H1 (cell line): ENCODE data around the gene PERCC1. TPM values are rescaled to one million over a fixed set of nuclear protein-coding genes. Genes with fewer than 3 reads are reported as not detected.

Source experiments
- CTCF ChIA-PET: fragments of 300-600 bp; sonication (Branson Sonifier 250); formaldehyde crosslinking; loops from one replicate; lab custom pipeline; 2021; ENCODE audit not compliant: partially characterized antibody; lab: Charles Lee
- POLR2A ChIA-PET: fragments of 300-600 bp; sonication (Branson Sonifier 250); formaldehyde crosslinking; loops from one replicate; lab custom pipeline; 2021; ENCODE audit warnings: inconsistent platforms; ENCODE audit not compliant: partially characterized antibody; lab: Charles Lee
- DNase-seq, 2 experiments: peaks; one replicate each; pipeline versions ENCODE4 v3.0.0 to v3.0.0-alpha.2; 2010 to 2022; ENCODE audit warnings: low spot score in 2 of 2, low read depth in 1 of 2, mixed read lengths in 1 of 2
- FAIRE-seq: peaks from 2 replicates; lab custom pipeline; 2011; peaks lifted over from hg19 to GRCh38; lab: Jason Lieb, UNC
- H2AFZ ChIP-seq: 2 replicates; pipeline ENCODE4 v1.8.1; 2012; ENCODE audit warnings: low read length, inconsistent platforms
- H2AK5ac ChIP-seq: 2 replicates; pipeline ENCODE4 v1.6.1; 2013; ENCODE audit warnings: low read depth, low read length
- H2BK120ac ChIP-seq: replicated peaks from 2 replicates; pipeline ENCODE3; 2013; ENCODE audit warnings: low read depth, low read length, inconsistent platforms
- H2BK12ac ChIP-seq: 2 replicates; pipeline ENCODE4 v1.6.1; 2013; ENCODE audit warnings: low read depth, low read length
- H2BK15ac ChIP-seq: 2 replicates; pipeline ENCODE4 v1.6.1; 2013; ENCODE audit warnings: low read length
- H2BK20ac ChIP-seq: 2 replicates; pipeline ENCODE4 v1.6.1; 2013; ENCODE audit warnings: low read length
- H2BK5ac ChIP-seq: 2 replicates; pipeline ENCODE4 v1.6.1; 2013; ENCODE audit warnings: low read depth, low read length
- H3K14ac ChIP-seq: 2 replicates; pipeline ENCODE4 v1.6.1; 2013; ENCODE audit warnings: inconsistent platforms; ENCODE audit not compliant: insufficient read length
- H3K18ac ChIP-seq: 2 replicates; pipeline ENCODE4 v1.6.1; 2013; ENCODE audit warnings: low read length; ENCODE audit errors: extremely low read depth
- H3K23ac ChIP-seq: 2 replicates; pipeline ENCODE4 v1.6.1; 2013; ENCODE audit warnings: inconsistent platforms; ENCODE audit not compliant: insufficient read length
- H3K23me2 ChIP-seq: 2 replicates; pipeline ENCODE4 v1.6.1; 2013; ENCODE audit warnings: low read depth, low read length
- H3K27ac ChIP-seq: 2 replicates; pipeline ENCODE4 v1.6.1; 2011; ENCODE audit warnings: low read depth, low read length, inconsistent platforms
- H3K27me3 ChIP-seq, 4 experiments: replicated peaks in 1 of 4; 1 replicate in 1 of 4; 2 replicates in 3 of 4; pipeline versions ENCODE4 v1.6.1 to v1.8.1; 2011 to 2013; ENCODE audit warnings: low read length in 3 of 4, mild to moderate bottlenecking in 3 of 4, inconsistent platforms in 2 of 4, mixed read lengths in 2 of 4, moderate library complexity in 1 of 4; ENCODE audit not compliant: control insufficient read depth in 3 of 4, insufficient read depth in 3 of 4; ENCODE audit errors: extremely low read depth in 1 of 4
- H3K36me3 ChIP-seq, 4 experiments: 2 replicates each; pipeline versions ENCODE4 v1.6.1 to v1.8.1; 2011 to 2013; ENCODE audit warnings: mild to moderate bottlenecking in 4 of 4, low read length in 3 of 4, moderate library complexity in 2 of 4, control low read depth in 1 of 4, inconsistent platforms in 1 of 4; ENCODE audit not compliant: insufficient read depth in 4 of 4, control insufficient read depth in 2 of 4
- H3K4ac ChIP-seq: replicated peaks from 2 replicates; pipeline ENCODE3; 2013; ENCODE audit warnings: low read length, low read depth, mixed read lengths, inconsistent platforms; ENCODE audit not compliant: insufficient read length
- H3K4me1 ChIP-seq, 4 experiments: replicated peaks in 1 of 4; 1 replicate in 1 of 4; 2 replicates in 3 of 4; pipeline versions ENCODE4 v1.6.1 to v1.8.1; 2011 to 2013; ENCODE audit warnings: low read length in 3 of 4, inconsistent platforms in 2 of 4, mixed read lengths in 1 of 4; ENCODE audit not compliant: insufficient read depth in 4 of 4, control insufficient read depth in 3 of 4
- H3K4me2 ChIP-seq, 2 experiments: 2 replicates each; pipeline versions ENCODE4 v1.6.1 to v1.8.1; 2011 to 2013; ENCODE audit warnings: low read depth in 2 of 2, low read length in 2 of 2, control low read depth in 1 of 2, inconsistent platforms in 1 of 2, mild to moderate bottlenecking in 1 of 2; ENCODE audit not compliant: insufficient read depth in 1 of 2
- H3K4me3 ChIP-seq, 4 experiments: fragments of 200-600, 300-600 bp in 1 of 4; sonication (generic), shearing (Covaris generic), sonication (Bioruptor Twin) in 1 of 4; 2 replicates each; pipeline versions ENCODE4 v1.5.1 to v1.8.1; 2011 to 2016; ENCODE audit warnings: low read length in 4 of 4, low read depth in 3 of 4, control low read depth in 2 of 4, inconsistent platforms in 2 of 4, mild to moderate bottlenecking in 2 of 4, mixed read lengths in 1 of 4, moderate library complexity in 1 of 4; ENCODE audit not compliant: insufficient read depth in 2 of 4; ENCODE audit errors: extremely low read depth in 1 of 4
- H3K56ac ChIP-seq: replicated peaks from 2 replicates; pipeline ENCODE3; 2013; ENCODE audit warnings: low read depth, mild to moderate bottlenecking, mixed read lengths, low read length, inconsistent platforms; ENCODE audit not compliant: insufficient read length
- H3K79me1 ChIP-seq: 2 replicates; pipeline ENCODE4 v1.6.1; 2013; ENCODE audit warnings: low read depth, low read length, control low read depth
- H3K79me2 ChIP-seq, 2 experiments: 2 replicates each; pipeline versions ENCODE4 v1.6.1 to v1.8.1; 2012 to 2013; ENCODE audit warnings: low read length in 2 of 2, mild to moderate bottlenecking in 2 of 2, inconsistent platforms in 1 of 2; ENCODE audit not compliant: insufficient read depth in 2 of 2, control insufficient read depth in 1 of 2
- H3K9ac ChIP-seq, 4 experiments: replicated peaks in 1 of 4; 1 replicate in 1 of 4; 2 replicates in 3 of 4; pipeline versions ENCODE4 v1.6.1 to v1.8.1; 2011 to 2013; ENCODE audit warnings: low read depth in 3 of 4, low read length in 3 of 4, control low read depth in 2 of 4, mild to moderate bottlenecking in 2 of 4, moderate library complexity in 2 of 4, inconsistent platforms in 1 of 4; ENCODE audit errors: extremely low read depth in 1 of 4
- H3K9me3 ChIP-seq, 2 experiments: 2 replicates each; pipeline versions ENCODE4 v1.6.1 to v1.8.1; 2012 to 2013; ENCODE audit warnings: mild to moderate bottlenecking in 2 of 2, moderate library complexity in 2 of 2, control low read depth in 1 of 2, inconsistent platforms in 1 of 2, low read depth in 1 of 2, low read length in 1 of 2, mixed read lengths in 1 of 2; ENCODE audit not compliant: insufficient read depth in 2 of 2
- H4K20me1 ChIP-seq, 2 experiments: replicated peaks in 1 of 2; 2 replicates each; pipeline versions ENCODE3 to v1.8.1; 2011 to 2013; ENCODE audit warnings: inconsistent platforms in 2 of 2, low read length in 2 of 2, mild to moderate bottlenecking in 1 of 2; ENCODE audit not compliant: insufficient read depth in 2 of 2, control insufficient read depth in 1 of 2
- H4K5ac ChIP-seq: 2 replicates; pipeline ENCODE4 v1.6.1; 2013; ENCODE audit warnings: low read length, low read depth, mixed read lengths, inconsistent platforms; ENCODE audit not compliant: insufficient read length
- H4K8ac ChIP-seq: 2 replicates; pipeline ENCODE4 v1.8.0; 2013; ENCODE audit warnings: mild to moderate bottlenecking, moderate library complexity, low read length, inconsistent platforms; ENCODE audit not compliant: insufficient read depth; ENCODE audit errors: extremely low read depth
- H4K91ac ChIP-seq: replicated peaks from 2 replicates; pipeline ENCODE3; 2013; ENCODE audit warnings: low read length, mixed read lengths, inconsistent platforms; ENCODE audit not compliant: insufficient read length
- RAD21 ChIP-seq, 2 experiments: IDR thresholded peaks in 1 of 2; conservative IDR thresholded peaks in 1 of 2; 2 replicates each; pipeline ENCODE4 v1.6.1; 2011; ENCODE audit warnings: low read depth in 2 of 2, low read length in 2 of 2, improper control_type of control experiment in 1 of 2, inconsistent platforms in 1 of 2, mild to moderate bottlenecking in 1 of 2, moderate library complexity in 1 of 2
- SP2 ChIP-seq: IDR thresholded peaks from 2 replicates; pipeline ENCODE4 v1.6.1; 2012; ENCODE audit warnings: mild to moderate bottlenecking, low read length, inconsistent platforms
- WGBS, 2 experiments: shearing (Covaris generic) in 1 of 2; methylation state at CpG; one replicate each; pipeline versions ENCODE4 v1.1.6 to v1.1.7; 2013 to 2015; ENCODE audit warnings: low lambda C conversion rate in 2 of 2, mixed read lengths in 2 of 2, inconsistent platforms in 1 of 2, low coverage in 1 of 2, missing lambda C conversion rate in 1 of 2; ENCODE audit not compliant: insufficient replicate concordance in 2 of 2, insufficient coverage in 1 of 2, insufficient read length in 1 of 2; ENCODE audit errors: extremely low coverage in 1 of 2, missing lambda C conversion rate in 1 of 2; 5-methylcytosine and 5-hydroxymethylcytosine counted together
- polyA plus RNA-seq, 7 experiments: library from polyadenylated mRNA; depleted of rRNA in 3 of 7; stranded (reverse) in 5 of 7; unstranded in 2 of 7; fragments of >200 nt in 5 of 7; fragments of 200-250 nt in 2 of 7; gene quantifications; 1 replicate in 5 of 7; 2 replicates in 1 of 7; 4 replicates in 1 of 7; pipeline versions ENCODE4 v1.2.1 to v1.2.3, GENCODE V29; 2011 to 2013; ENCODE audit warnings: missing spikeins in 2 of 7, mixed read lengths in 2 of 7
- total RNA-seq: library from RNA; stranded (reverse); fragmentation: NEBNext Ultra II Directional; extraction: Animal tissue kit (Norgen Biotek cat#: 25700); gene quantifications from 2 replicates; pipeline ENCODE4 v1.2.1, GENCODE V29; 2021
- TF ChIP-seq, protein P1 (sequence below), 3 experiments: IDR thresholded peaks; 1 replicate in 2 of 3; 2 replicates in 1 of 3; pipeline versions ENCODE4 v1.5.1 to v1.6.1; 2011; ENCODE audit warnings: low read length in 3 of 3, mild to moderate bottlenecking in 3 of 3, inconsistent platforms in 2 of 3, low read depth in 1 of 3, moderate library complexity in 1 of 3; ENCODE audit not compliant: insufficient read depth in 1 of 3; ENCODE audit errors: control extremely low read depth in 1 of 3

PERCC1 gene
- total and polyA plus RNA-seq, 2 of the 8 experiments (the other 6 are each of a cell fraction or from before 2014, with no cell fraction given): not detected

DNA sequence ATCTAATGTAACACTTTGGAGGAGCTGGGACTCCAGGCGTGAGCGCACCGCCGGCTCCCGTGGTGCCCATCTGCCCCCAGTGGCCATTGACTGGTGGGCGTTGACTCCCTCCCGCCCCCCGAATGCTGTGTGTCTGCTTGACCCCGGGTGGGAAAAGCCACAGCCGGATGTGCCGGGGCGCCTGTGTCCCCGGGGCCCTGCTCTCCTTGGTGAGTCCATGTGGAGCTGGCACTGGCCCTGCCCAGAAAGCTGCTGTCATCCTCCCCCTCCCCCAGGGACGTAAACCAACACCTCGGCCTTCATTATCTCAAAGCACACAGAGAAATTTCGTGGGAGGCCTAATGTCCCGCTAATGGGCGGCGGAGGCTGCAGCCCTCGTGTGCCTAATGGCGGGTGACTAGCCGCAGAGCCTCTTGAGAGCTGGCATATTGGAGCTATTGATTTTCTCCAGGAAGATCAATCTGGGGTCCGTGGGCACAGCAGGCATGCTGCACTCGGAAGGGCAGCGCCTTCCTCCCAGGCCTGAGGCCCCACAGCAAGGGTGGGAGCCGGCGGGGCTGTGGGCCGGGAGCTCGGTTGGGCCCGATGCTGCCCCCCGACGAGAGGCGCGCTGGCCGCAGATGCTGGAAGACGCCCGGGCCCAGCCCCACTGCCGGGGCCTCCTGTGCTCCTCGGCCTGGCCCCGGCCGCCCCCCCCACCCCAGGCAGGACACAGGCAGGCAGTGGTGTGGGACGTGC lies 4.0 kb upstream of the PERCC1 start:
- Histone ChIP-seq H3K27me3 (no peaks in the 10 kb centered on the region), H3K36me3 (no peaks in the 10 kb centered on the region), H4K20me1 (no peaks in the 10 kb centered on the region), H3K56ac (no peak overlapping the region), H3K23ac (no peak overlapping the region), H4K5ac (no peak overlapping the region), H3K4me3 (no peak overlapping the region), H2BK120ac (no peak overlapping the region), H3K4ac (no peak overlapping the region), H3K4me1 (no peaks in the 10 kb centered on the region; a peak in 2 of 7 replicates), H3K79me1 (no peaks in the 10 kb centered on the region), H4K8ac (peak overlapping the region; percentile 84), H2AFZ (no peak overlapping the region), H2BK20ac (no peak overlapping the region), H3K18ac (no peak overlapping the region), H3K23me2 (no peaks in the 10 kb centered on the region), H3K9ac (no peak overlapping the region), H3K4me2 (no peak overlapping the region), H2BK12ac (0 out of 2 replicates have a peak overlapping the region, but pooled peaks have one; percentile 7), H2BK15ac (no peak overlapping the region), H2AK5ac (no peak overlapping the region), H3K14ac (no peak overlapping the region), H3K9me3 (no peaks in the 10 kb centered on the region), H4K91ac (no peak overlapping the region), H3K27ac (no peak overlapping the region), H3K79me2 (no peaks in the 10 kb centered on the region), H2BK5ac (peak overlapping the region; percentile 60; the same call in 1 of the 2 replicates)
- ChIA-PET CTCF (interaction anchor here (1.2 to 3.9 kb wide), 10 partner anchors 12 to 126 kb away, joined by 3 to 30 read pairs (median 4); partner anchors contain the start of gene CCDC154), POLR2A (interaction anchor here (0.7 to 4.3 kb wide), 6 partner anchors 12 to 95 kb away, joined by 3 to 22 read pairs (median 4); partner anchors contain the start of gene UNKL)
- no peak for TF ChIP-seq SP2
- TF ChIP-seq, protein P1, sequence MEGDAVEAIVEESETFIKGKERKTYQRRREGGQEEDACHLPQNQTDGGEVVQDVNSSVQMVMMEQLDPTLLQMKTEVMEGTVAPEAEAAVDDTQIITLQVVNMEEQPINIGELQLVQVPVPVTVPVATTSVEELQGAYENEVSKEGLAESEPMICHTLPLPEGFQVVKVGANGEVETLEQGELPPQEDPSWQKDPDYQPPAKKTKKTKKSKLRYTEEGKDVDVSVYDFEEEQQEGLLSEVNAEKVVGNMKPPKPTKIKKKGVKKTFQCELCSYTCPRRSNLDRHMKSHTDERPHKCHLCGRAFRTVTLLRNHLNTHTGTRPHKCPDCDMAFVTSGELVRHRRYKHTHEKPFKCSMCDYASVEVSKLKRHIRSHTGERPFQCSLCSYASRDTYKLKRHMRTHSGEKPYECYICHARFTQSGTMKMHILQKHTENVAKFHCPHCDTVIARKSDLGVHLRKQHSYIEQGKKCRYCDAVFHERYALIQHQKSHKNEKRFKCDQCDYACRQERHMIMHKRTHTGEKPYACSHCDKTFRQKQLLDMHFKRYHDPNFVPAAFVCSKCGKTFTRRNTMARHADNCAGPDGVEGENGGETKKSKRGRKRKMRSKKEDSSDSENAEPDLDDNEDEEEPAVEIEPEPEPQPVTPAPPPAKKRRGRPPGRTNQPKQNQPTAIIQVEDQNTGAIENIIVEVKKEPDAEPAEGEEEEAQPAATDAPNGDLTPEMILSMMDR (IDR thresholded peaks at IDR 0.05; ENCODE audit: control extremely low read depth in 1 of 3, insufficient read depth in 1 of 3, low read depth in 1 of 3, low read length in 3 of 3): peak in 2 of 3 experiments; percentile 28 to 45; a peak in 2 of 4 replicates
- peak in 1 of 2 experiments; percentile 24; a peak in 1 of 4 replicates for TF ChIP-seq RAD21 (IDR thresholded peaks at IDR 0.05 in 1 of 2, conservative IDR thresholded peaks at IDR 0.05 in 1 of 2; ENCODE audit: low read depth in 2 of 2, low read length in 2 of 2)
- DNase-seq (peak in 1 of 2 experiments; percentile 50), FAIRE-seq (no peak)
- WGBS, 2 experiments: 92% methylated on average over 34 of the region's 42 CpGs; no CpG with 5 or more reads in 1 of the 2 experiments
